GM10266 (cell line): ENCODE data around the gene RSBN1.

ENCODE experiments used
- DNase-seq: peaks from one replicate; pipeline ENCODE4 v3.0.0; 2012; ENCODE audit errors: extremely low spot score
- TF ChIP-seq, protein P1 (sequence below): IDR thresholded peaks from 2 replicates; pipeline ENCODE4 v1.5.1; 2012; ENCODE audit warnings: mild to moderate bottlenecking, low read depth; ENCODE audit not compliant: control insufficient read depth, insufficient read depth; ENCODE audit errors: missing control alignments

RSBN1 gene

DNA sequence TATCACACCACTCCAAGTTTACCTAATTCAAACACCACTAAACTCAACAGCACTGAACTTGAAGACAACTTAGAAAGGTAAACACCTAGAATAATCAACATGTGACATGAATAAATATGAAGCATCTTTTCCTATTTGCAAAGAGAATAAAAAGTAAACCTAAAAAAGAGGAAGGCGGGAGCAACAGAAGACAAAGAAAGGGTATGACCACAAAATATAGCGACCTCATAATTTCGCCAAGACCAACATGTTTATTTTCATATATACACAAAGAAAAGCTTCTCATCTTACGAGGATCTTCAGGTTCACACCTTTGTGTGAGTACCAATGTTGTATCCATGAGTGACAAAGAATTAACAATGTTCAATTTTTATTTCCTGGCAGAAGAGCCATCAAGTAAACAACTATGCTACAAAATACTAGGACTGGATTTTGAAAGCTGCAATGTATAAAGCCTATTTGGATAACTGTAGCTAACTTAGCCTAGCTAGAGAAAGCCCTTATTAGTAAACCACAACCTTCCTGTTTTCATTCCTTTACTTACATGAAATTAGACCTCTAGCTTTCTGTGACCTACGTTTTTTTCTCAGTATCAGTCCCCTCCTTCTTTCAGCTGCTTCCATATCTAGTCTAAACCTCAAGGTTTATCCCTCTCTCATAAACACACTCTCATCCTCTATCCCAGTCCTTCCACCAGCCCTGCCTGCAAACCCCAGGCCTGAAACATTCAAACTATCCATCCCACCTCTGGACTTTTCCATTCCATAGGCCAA, 31.7 kb downstream of the RSBN1 start:
- no peak for DNase-seq
- TF ChIP-seq, protein P1, sequence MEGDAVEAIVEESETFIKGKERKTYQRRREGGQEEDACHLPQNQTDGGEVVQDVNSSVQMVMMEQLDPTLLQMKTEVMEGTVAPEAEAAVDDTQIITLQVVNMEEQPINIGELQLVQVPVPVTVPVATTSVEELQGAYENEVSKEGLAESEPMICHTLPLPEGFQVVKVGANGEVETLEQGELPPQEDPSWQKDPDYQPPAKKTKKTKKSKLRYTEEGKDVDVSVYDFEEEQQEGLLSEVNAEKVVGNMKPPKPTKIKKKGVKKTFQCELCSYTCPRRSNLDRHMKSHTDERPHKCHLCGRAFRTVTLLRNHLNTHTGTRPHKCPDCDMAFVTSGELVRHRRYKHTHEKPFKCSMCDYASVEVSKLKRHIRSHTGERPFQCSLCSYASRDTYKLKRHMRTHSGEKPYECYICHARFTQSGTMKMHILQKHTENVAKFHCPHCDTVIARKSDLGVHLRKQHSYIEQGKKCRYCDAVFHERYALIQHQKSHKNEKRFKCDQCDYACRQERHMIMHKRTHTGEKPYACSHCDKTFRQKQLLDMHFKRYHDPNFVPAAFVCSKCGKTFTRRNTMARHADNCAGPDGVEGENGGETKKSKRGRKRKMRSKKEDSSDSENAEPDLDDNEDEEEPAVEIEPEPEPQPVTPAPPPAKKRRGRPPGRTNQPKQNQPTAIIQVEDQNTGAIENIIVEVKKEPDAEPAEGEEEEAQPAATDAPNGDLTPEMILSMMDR, result no peak

DNA sequence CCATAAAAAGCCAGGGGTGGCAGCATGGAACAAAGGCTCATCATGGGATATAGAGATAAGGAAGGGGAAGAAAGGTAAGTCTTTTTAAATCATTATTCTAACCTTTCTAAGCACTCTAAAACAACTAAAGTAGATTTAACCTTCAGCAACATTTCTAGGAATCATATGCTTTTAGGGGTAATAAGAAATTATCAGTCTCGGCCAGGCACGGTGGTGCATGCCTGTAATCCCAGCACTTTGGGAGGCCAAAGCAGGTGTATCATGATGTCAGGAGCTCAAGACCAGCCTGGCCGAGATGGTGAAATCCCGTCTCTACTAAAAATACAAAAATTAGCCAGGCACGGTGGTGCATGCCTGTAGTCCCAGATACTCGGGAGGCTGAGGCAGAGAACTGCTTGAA, 32.7 kb downstream of the RSBN1 start:
- DNase-seq, result no peak
- TF ChIP-seq, protein P1, result no peak

DNA sequence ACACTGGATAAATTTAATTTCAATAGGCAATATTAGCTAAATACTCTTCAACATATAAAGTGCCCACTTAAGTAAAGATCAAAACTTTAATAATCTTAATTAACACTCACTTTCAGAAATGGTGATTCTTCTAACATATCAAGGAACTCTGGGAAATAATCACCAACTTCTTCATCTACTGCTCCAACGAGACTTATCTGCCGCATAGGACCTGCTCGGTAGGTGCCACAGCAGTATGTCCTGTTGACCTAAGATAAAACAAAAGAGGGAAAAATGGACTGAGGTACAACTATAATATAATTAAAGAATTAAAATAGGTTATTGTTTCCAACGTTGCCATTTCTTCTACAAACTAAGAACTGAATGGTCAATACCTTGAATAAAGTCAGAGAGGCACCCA, 34.7 kb downstream of the RSBN1 start:
- no peak for DNase-seq
- TF ChIP-seq, protein P1, result no peak

DNA sequence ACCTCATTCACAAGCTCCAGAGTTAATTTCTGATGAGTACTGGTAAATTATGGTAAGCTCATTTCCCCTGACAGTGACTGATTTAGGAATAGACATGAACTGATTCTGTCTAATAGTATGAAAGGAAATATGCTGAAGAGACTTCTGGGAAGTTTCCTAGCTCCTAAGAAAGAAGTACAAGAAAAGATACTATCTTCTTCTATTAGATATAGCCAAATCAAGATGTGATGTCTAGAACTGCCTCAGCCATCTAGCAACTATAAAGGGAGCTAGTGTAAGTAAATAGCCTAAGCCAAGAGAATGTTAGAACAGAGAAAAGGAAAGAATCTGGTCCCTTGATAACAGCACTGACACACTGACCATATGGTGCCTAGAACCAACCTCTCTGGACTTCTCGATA, 42.2 kb downstream of the RSBN1 start:
- TF ChIP-seq, protein P1, result no peak
- no peak for DNase-seq

DNA sequence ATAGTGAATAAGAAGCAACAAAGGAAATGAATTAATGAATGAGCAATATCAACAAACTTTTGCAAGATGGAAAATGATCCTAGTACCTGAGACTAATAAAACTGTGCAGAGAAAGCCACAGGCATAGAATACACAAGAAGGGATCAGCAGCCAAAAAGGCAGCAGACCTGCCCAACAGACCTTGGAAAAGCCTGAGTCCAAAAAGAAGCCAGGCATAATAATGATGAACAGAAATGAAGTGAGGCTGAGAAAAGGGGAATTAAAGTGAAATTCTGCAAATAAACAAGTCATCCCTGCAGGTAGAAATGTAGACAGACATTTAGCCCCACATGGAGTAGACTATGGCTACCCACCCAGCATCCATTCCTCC, 42.7 kb downstream of the RSBN1 start:
- no peak for DNase-seq
- TF ChIP-seq, protein P1, result no peak

DNA sequence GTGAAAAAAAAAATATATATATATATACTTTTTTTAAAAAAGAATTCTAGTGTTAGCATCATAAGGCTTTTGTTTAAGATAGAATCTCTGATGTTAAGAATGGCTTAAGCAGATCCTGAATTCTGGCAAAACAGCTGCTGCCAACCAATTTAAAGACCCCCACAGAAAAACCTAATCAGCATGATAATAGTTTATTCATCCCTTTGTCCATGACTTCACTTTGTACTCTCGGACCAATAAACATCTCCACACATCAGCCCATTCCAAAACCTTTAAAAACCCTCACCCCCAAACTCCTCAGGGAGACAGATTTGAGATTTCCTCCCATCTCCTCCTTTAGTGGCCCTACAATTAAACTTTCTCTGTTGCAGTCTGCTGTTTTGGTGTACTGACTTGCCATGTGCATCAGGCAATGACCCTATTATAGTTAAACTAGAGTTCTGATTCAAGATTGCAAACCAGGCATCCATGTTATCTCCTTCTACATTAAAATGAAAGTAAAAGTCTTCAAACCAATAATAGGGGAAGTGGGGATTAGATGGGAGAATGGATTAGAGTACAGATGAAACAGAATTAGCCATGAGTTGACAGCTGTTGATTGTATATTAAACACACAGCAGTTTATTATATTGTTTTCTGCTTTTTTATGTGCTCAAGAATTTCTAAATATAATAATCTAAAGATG, 43.2 kb downstream of the RSBN1 start:
- DNase-seq, result no peak
- TF ChIP-seq, protein P1, result no peak
